HepG2 (cell line): ENCODE data around the gene OSBPL5. TPM values are rescaled to one million over a fixed set of nuclear protein-coding genes. Genes with fewer than 3 reads are reported as not detected.

Experiments used
- ATAC-seq: fragments of 200-7000 bp; cut with Tn5 transposase; 3 replicates; pipeline ENCODE4 v1.9.1; 2020; ENCODE audit warnings: mild to moderate bottlenecking, moderate library complexity
- BruUV-seq: library from RNA; stranded (reverse); fragments of 400-500 nt; replicated peaks from 2 replicates; lab custom pipeline; 2021; lab: Mats Ljungman, UMichigan
- CTCF ChIA-PET: fragments of 300-600 bp; formaldehyde crosslinking; extraction: SDS; loops from one replicate; lab custom pipeline; 2021; ENCODE audit warnings: low total read pairs, inconsistent platforms, low intra/inter-chr PET ratio; lab: Yijun Ruan, JAX
- POLR2A ChIA-PET: fragments of 350-600 bp; sonication (Branson Sonifier 250); formaldehyde crosslinking; loops from one replicate; lab custom pipeline; 2020; ENCODE audit warnings: antibody characterized with exemption, inconsistent platforms; lab: Yijun Ruan, JAX
- DNase-seq: peaks from one replicate; pipeline ENCODE4 v3.0.0-alpha.2; 2015; ENCODE audit warnings: low spot score
- FAIRE-seq: peaks from 3 replicates; lab custom pipeline; 2011; peaks lifted over from hg19 to GRCh38; lab: Jason Lieb, UNC
- H2AFZ ChIP-seq: one replicate; pipeline ENCODE4 v1.6.1; 2011; ENCODE audit warnings: low read length, inconsistent platforms
- H3K27ac ChIP-seq: fragments of 300-600 bp; 3 replicates; pipeline ENCODE4 v1.8.0; 2011; ENCODE audit warnings: mixed run types, mild to moderate bottlenecking, mixed read lengths, low read length, inconsistent platforms; ENCODE audit not compliant: insufficient read depth; ENCODE audit errors: extremely low read length
- H3K27me3 ChIP-seq, 2 experiments: fragments of 200-600 bp in 1 of 2; 2 replicates in 1 of 2; 3 replicates in 1 of 2; pipeline versions ENCODE4 v1.6.0 to v1.8.0; 2011; ENCODE audit warnings: low read length in 2 of 2, mild to moderate bottlenecking in 2 of 2, moderate library complexity in 2 of 2, inconsistent platforms in 1 of 2; ENCODE audit not compliant: insufficient read depth in 2 of 2, control insufficient read depth in 1 of 2
- H3K36me3 ChIP-seq, 2 experiments: fragments of 200-600 bp in 1 of 2; replicated peaks in 1 of 2; 2 replicates in 1 of 2; 3 replicates in 1 of 2; pipeline versions ENCODE4 v1.5.1 to v1.8.0; 2011; ENCODE audit warnings: low read length in 2 of 2, inconsistent platforms in 1 of 2; ENCODE audit not compliant: insufficient read depth in 2 of 2, control insufficient read depth in 1 of 2
- H3K4me1 ChIP-seq: 2 replicates; pipeline ENCODE4 v1.5.1; 2012; ENCODE audit warnings: low read length, inconsistent platforms; ENCODE audit not compliant: insufficient read depth
- H3K4me2 ChIP-seq: 2 replicates; pipeline ENCODE4 v1.6.0; 2011; ENCODE audit warnings: low read depth, low read length, inconsistent platforms
- H3K4me3 ChIP-seq, 3 experiments: fragments of 200-600 bp in 1 of 3; sonication (generic), shearing (Covaris generic) in 1 of 3; replicated peaks in 1 of 3; 2 replicates each; pipeline ENCODE4 v1.5.1; 2011 to 2016; ENCODE audit warnings: low read length in 3 of 3, inconsistent platforms in 2 of 3, low read depth in 2 of 3, mild to moderate bottlenecking in 2 of 3, control low read depth in 1 of 3, mixed read lengths in 1 of 3; ENCODE audit not compliant: insufficient read depth in 1 of 3
- H3K79me2 ChIP-seq: one replicate; pipeline ENCODE4 v1.6.1; 2011; ENCODE audit warnings: low read length, inconsistent platforms; ENCODE audit not compliant: insufficient read depth
- H3K9ac ChIP-seq: 2 replicates; pipeline ENCODE4 v1.6.0; 2011; ENCODE audit warnings: mild to moderate bottlenecking, low read depth, low read length, inconsistent platforms; ENCODE audit not compliant: insufficient read depth
- H3K9me3 ChIP-seq: 2 replicates; pipeline ENCODE4 v1.5.1; 2012; ENCODE audit warnings: mild to moderate bottlenecking, low read length
- H4K20me1 ChIP-seq: 2 replicates; pipeline ENCODE4 v1.6.0; 2011; ENCODE audit warnings: inconsistent platforms, mild to moderate bottlenecking, low read length, moderate library complexity; ENCODE audit not compliant: insufficient read depth
- MXD4 ChIP-seq: IDR thresholded peaks from 2 replicates; pipeline ENCODE4 v1.6.1; 2016; ENCODE audit warnings: mild to moderate bottlenecking, missing biosample characterization, missing genetic modification reagents
- MYPOP ChIP-seq: sonication (generic); formaldehyde crosslinking; IDR thresholded peaks from 2 replicates; pipeline ENCODE4 v1.8.1; 2023; ENCODE audit warnings: mild to moderate bottlenecking, moderate library complexity, missing genetic modification reagents
- U2AF2 ChIP-seq: fragments of 200-400 bp; formaldehyde crosslinking; IDR thresholded peaks from 2 replicates; pipeline ENCODE4 v1.6.1; 2017; ENCODE audit warnings: low read depth, mild to moderate bottlenecking, low read length
- ZFP1 ChIP-seq: IDR thresholded peaks from 2 replicates; pipeline ENCODE4 v1.6.1; 2016
- ZNF207 ChIP-seq: fragments of 450-650 bp; IDR thresholded peaks from 2 replicates; pipeline ENCODE4 v1.6.1; 2016; ENCODE audit warnings: antibody characterized with exemption, borderline replicate concordance
- ZNF772 ChIP-seq: sonication (generic); formaldehyde crosslinking; IDR thresholded peaks from 2 replicates; pipeline ENCODE4 v1.5.0; 2020; ENCODE audit warnings: mild to moderate bottlenecking, missing genetic modification reagents
- WGBS: methylation state at CpG from one replicate; pipeline ENCODE4 v1.1.6; 2017; ENCODE audit warnings: low lambda C conversion rate; 5-methylcytosine and 5-hydroxymethylcytosine counted together
- in situ Hi-C: cut with HindIII; loops from 2 replicates; pipeline ENCODE4 v1.10.0; 2017; ENCODE audit warnings: low pct_unique_long_range_greater_than_20kb; ENCODE audit not compliant: extremely low pct_ligation_motif_present
- intact Hi-C: fragments of 100-400 bp; cut with micrococcal nuclease; formaldehyde crosslinking; loops from one replicate; pipeline ENCODE4 v1.10.0; 2022; ENCODE audit not compliant: unreplicated experiment
- polyA plus RNA-seq, 8 experiments: library from polyadenylated mRNA; depleted of rRNA in 3 of 8; stranded (reverse) in 7 of 8; unstranded in 1 of 8; fragments of >200 nt; fragmentation: Illumina TruSeq in 4 of 8; extraction: Trizol in 4 of 8; gene quantifications; 2 replicates each; pipeline versions ENCODE4 v1.2.1 to v1.2.3, GENCODE V29; 2011 to 2016; ENCODE audit warnings: low read depth in 4 of 8, missing spikeins in 1 of 8, mixed read lengths in 1 of 8; ENCODE audit not compliant: insufficient read depth in 1 of 8
- total RNA-seq, 5 experiments: library from RNA; depleted of rRNA; stranded (reverse); fragments of >200 nt; fragmentation: Illumina TruSeq; extraction: Trizol; gene quantifications; 2 replicates each; pipeline ENCODE4 v1.2.3, GENCODE V29; 2016; ENCODE audit warnings: low read depth in 1 of 5
- TF ChIP-seq, protein P1 (sequence below), 2 experiments: sonication (generic) in 1 of 2; formaldehyde crosslinking in 1 of 2; IDR thresholded peaks; 2 replicates each; pipeline versions ENCODE4 v1.4.0 to v1.6.1; 2016 to 2020; ENCODE audit warnings: borderline replicate concordance in 1 of 2, low read depth in 1 of 2, mild to moderate bottlenecking in 1 of 2, missing genetic modification reagents in 1 of 2

The OSBPL5 gene
- total and polyA plus RNA-seq, 2 of the 13 experiments (the other 11 are each of a cell fraction or from before 2014, with no cell fraction given) = not detected

GRCh38 chr11:3119141-3119821 lies 45.8 kb downstream of the OSBPL5 start:
- no peaks in the 10 kb centered on the region for H3K36me3 ChIP-seq
- intact Hi-C loops = loop anchor here (10.0 kb wide), 1 partner anchor 96 kb away; the partner anchor contains the start of gene MRGPRG
- DNase-seq (no peak), FAIRE-seq (no peak), ATAC-seq (no peak)
- no peak overlapping the region for H3K9ac ChIP-seq
- no peak overlapping the region for H3K4me2 ChIP-seq
- in situ Hi-C loops = no loop called here
- H2AFZ ChIP-seq = no peak overlapping the region
- TF ChIP-seq MYPOP (no peak), ZNF772 (CRISPR knock-in tag) (no peak), MXD4 (no peak), U2AF2 (no peak), ZNF207 (no peak), ZFP1 (CRISPR knock-in tag) (no peak)
- TF ChIP-seq, protein P1, sequence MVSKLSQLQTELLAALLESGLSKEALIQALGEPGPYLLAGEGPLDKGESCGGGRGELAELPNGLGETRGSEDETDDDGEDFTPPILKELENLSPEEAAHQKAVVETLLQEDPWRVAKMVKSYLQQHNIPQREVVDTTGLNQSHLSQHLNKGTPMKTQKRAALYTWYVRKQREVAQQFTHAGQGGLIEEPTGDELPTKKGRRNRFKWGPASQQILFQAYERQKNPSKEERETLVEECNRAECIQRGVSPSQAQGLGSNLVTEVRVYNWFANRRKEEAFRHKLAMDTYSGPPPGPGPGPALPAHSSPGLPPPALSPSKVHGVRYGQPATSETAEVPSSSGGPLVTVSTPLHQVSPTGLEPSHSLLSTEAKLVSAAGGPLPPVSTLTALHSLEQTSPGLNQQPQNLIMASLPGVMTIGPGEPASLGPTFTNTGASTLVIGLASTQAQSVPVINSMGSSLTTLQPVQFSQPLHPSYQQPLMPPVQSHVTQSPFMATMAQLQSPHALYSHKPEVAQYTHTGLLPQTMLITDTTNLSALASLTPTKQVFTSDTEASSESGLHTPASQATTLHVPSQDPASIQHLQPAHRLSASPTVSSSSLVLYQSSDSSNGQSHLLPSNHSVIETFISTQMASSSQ (IDR thresholded peaks at IDR 0.05; ENCODE audit: low read depth) = no peak
- TF ChIP-seq, protein P1 (CRISPR knock-in tag; IDR thresholded peaks at IDR 0.05; ENCODE audit: borderline replicate concordance) = no peak
- POLR2A ChIA-PET = no interaction called here
- peaks cover 7 to 40% of the 10 kb centered on the region in 2 experiments; a peak in 3 of 5 replicates for H3K27me3 ChIP-seq
- no peak overlapping the region for H3K27ac ChIP-seq
- CTCF ChIA-PET = no interaction called here
- no peaks in the 10 kb centered on the region for H4K20me1 ChIP-seq
- H3K4me1 ChIP-seq = no peaks in the 10 kb centered on the region
- H3K4me3 ChIP-seq = no peak overlapping the region
- no TSS peak for BruUV-seq
- peaks cover 10% of the 10 kb centered on the region for H3K9me3 ChIP-seq
- H3K79me2 ChIP-seq = no peaks in the 10 kb centered on the region
- 2% methylated on average over 5 of the region's 14 CpGs for WGBS
